HFFc6 (cell line): ENCODE data around the gene PTPRN2. TPM values are rescaled to one million over a fixed set of nuclear protein-coding genes. Genes with fewer than 3 reads are reported as not detected.

ENCODE experiments used
- DNase-seq: peaks from one replicate; pipeline ENCODE4 v3.0.0-alpha.2; 2018
- H3K27ac Mint-ChIP-seq: 2 replicates; pipeline ENCODE4 v1.8.0; 2020; ENCODE audit warnings: mild to moderate bottlenecking, mixed read lengths
- H3K27me3 Mint-ChIP-seq: 2 replicates; pipeline ENCODE4 v1.8.0; 2021; ENCODE audit warnings: mild to moderate bottlenecking, moderate library complexity, mixed read lengths; ENCODE audit not compliant: insufficient read depth
- H3K36me3 Mint-ChIP-seq: 2 replicates; pipeline ENCODE4 v1.8.0; 2021; ENCODE audit warnings: low read depth, mixed read lengths
- H3K4me1 Mint-ChIP-seq: 2 replicates; pipeline ENCODE4 v1.8.0; 2020; ENCODE audit warnings: low read depth, mixed read lengths
- H3K4me3 Mint-ChIP-seq: 2 replicates; pipeline ENCODE4 v1.8.0; 2020; ENCODE audit warnings: mild to moderate bottlenecking, moderate library complexity, mixed read lengths
- H3K9me3 Mint-ChIP-seq: 2 replicates; pipeline ENCODE4 v1.8.0; 2020; ENCODE audit warnings: mild to moderate bottlenecking, mixed read lengths
- CTCF ChIP-seq: fragments of 200-600 bp; sonication (generic); IDR thresholded peaks from 2 replicates; pipeline ENCODE4 v1.5.0; 2021; ENCODE audit warnings: antibody characterized with exemption, mild to moderate bottlenecking
- total RNA-seq, 6 experiments: library from RNA; stranded (reverse); fragmentation: NEBNext Ultra II Directional; extraction: Animal tissue kit (Norgen Biotek cat#: 25700); gene quantifications; 2 replicates in 1 of 6; 3 replicates in 5 of 6; pipeline ENCODE4 v1.2.3, GENCODE V29; 2021

Gene PTPRN2
- total RNA-seq, 6 experiments from 2014 or later = 0.05 to 0.27 (median 0.23) TPM

- Mint-ChIP-seq H3K4me1 (no peaks in the 10 kb centered on the region), H3K4me3 (no peak overlapping the region), H3K36me3 (peaks cover 31% of the 10 kb centered on the region), H3K27me3 (no peaks in the 10 kb centered on the region; the same call in 1 of the 2 replicates), H3K27ac (no peak overlapping the region), H3K9me3 (peaks cover 45% of the 10 kb centered on the region)
- TF ChIP-seq CTCF = no peak
- no peak for DNase-seq
Measured at GRCh38 chr7:158111049-158111751, 476.4 kb downstream of the PTPRN2 start.

DNA sequence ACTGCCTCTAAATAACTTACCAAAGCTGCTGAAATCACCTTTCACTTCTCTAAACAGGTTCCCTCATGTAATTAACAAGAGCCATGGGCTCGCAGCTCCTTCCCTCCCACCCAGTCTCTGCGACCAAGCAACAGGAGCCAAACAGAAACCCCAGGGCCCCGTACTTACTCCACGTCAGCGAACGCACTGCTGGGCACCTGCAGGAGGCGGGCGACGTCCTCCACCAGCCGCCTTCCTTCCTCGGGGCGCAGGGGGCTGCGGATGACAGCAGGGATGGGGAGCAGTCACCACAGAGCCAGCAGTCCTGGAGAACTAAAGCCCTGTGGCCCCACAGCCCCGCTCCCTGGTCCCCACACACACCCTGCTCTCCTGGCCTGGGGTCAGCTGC is 477.0 kb downstream of the PTPRN2 start:
- no peak for TF ChIP-seq CTCF
- Mint-ChIP-seq H3K27ac (no peak overlapping the region), H3K4me3 (no peak overlapping the region), H3K4me1 (no peaks in the 10 kb centered on the region), H3K9me3 (peaks cover 45% of the 10 kb centered on the region), H3K27me3 (no peaks in the 10 kb centered on the region; the same call in 1 of the 2 replicates), H3K36me3 (peaks cover 31% of the 10 kb centered on the region)
- no peak for DNase-seq

GRCh38 chr7:158110034-158110590 is 477.5 kb downstream of the PTPRN2 start:
- H3K9me3 Mint-ChIP-seq = peaks cover 40% of the 10 kb centered on the region
- TF ChIP-seq CTCF = no peak
- H3K27ac Mint-ChIP-seq = no peak overlapping the region
- H3K27me3 Mint-ChIP-seq = no peaks in the 10 kb centered on the region; the same call in 1 of the 2 replicates
- no peak overlapping the region for H3K4me3 Mint-ChIP-seq
- no peaks in the 10 kb centered on the region for H3K4me1 Mint-ChIP-seq
- DNase-seq = no peak
- peaks cover 31% of the 10 kb centered on the region for H3K36me3 Mint-ChIP-seq

- no peak for TF ChIP-seq CTCF
- DNase-seq = no peak
- no peaks in the 10 kb centered on the region for H3K27me3 Mint-ChIP-seq
- no peak overlapping the region for H3K4me3 Mint-ChIP-seq
- peaks cover 31% of the 10 kb centered on the region for H3K36me3 Mint-ChIP-seq
- no peaks in the 10 kb centered on the region for H3K4me1 Mint-ChIP-seq
- peaks cover 33% of the 10 kb centered on the region for H3K9me3 Mint-ChIP-seq
- H3K27ac Mint-ChIP-seq = no peak overlapping the region
Measured at GRCh38 chr7:158109364-158110033, 478.1 kb downstream of the PTPRN2 start.

- H3K4me3 Mint-ChIP-seq = no peak overlapping the region
- no peak for DNase-seq
- H3K27ac Mint-ChIP-seq = no peak overlapping the region
- H3K27me3 Mint-ChIP-seq = no peaks in the 10 kb centered on the region
- peaks cover 31% of the 10 kb centered on the region for H3K36me3 Mint-ChIP-seq
- no peak for TF ChIP-seq CTCF
- no peaks in the 10 kb centered on the region for H3K4me1 Mint-ChIP-seq
- H3K9me3 Mint-ChIP-seq = peaks cover 30% of the 10 kb centered on the region
Measured at GRCh38 chr7:158108646-158109293, 478.9 kb downstream of the PTPRN2 start.
